ENCODE results near the gene ADAM11. TPM values are rescaled to one million over a fixed set of nuclear protein-coding genes. Genes with fewer than 3 reads are reported as not detected.
"Not testable (repeated sequence)": the region's sequence is repeated elsewhere in the genome, so short reads cannot be mapped to it uniquely, and the experiment has no call there.

Gene ADAM11
- total and polyA plus RNA-seq, 2 of the 4 experiments (the other 2 are of a cell fraction), result 0.36 to 0.53 TPM

GRCh38 chr17:44745738-44746137 is 13.1 kb upstream of the ADAM11 start:
- BruUV-seq (replicated peaks); H3K18ac ChIP-seq (ENCODE audit: low read depth, low read length); H3K9me1 ChIP-seq (ENCODE audit: insufficient read depth, low read length); H4K20me1 ChIP-seq (ENCODE audit: insufficient read depth, low read length); CTCF ChIA-PET; dilution Hi-C loops (cut with HindIII; ENCODE audit: low sequenced_read_pairs, unreplicated experiment); H4K91ac ChIP-seq (ENCODE audit: insufficient read depth, low read depth, low read length); DNase-seq; ATAC-seq (ENCODE audit: low read depth); in situ Hi-C loops (cut with MboI; ENCODE audit: low sequenced_read_pairs); H3K56ac ChIP-seq (ENCODE audit: extremely low read depth, insufficient read depth, low read length); H2BK20ac ChIP-seq (ENCODE audit: low read depth, low read length); H3K79me1 ChIP-seq (ENCODE audit: low read depth in 1 of 2, low read length in 2 of 2); H2AFZ ChIP-seq (replicated peaks; ENCODE audit: low read length, poor library complexity); H3K23ac ChIP-seq (ENCODE audit: low read depth, low read length); H3K36me3 ChIP-seq (ENCODE audit: control insufficient read depth, insufficient read depth, low read length); H2BK15ac ChIP-seq (ENCODE audit: low read depth, low read length); H2BK120ac ChIP-seq (ENCODE audit: low read depth, low read length); H4K5ac ChIP-seq (ENCODE audit: low read depth, low read length); H3K4me1 ChIP-seq (ENCODE audit: control insufficient read depth, insufficient read depth, low read length); H3K9ac ChIP-seq (ENCODE audit: low read depth, low read length); H3K4me2 ChIP-seq (ENCODE audit: low read depth, low read length); POLR2A ChIA-PET (ENCODE audit: unreplicated experiment); H2AK9ac ChIP-seq (replicated peaks; ENCODE audit: low read depth, low read length, poor library complexity); H3K4me3 ChIP-seq (ENCODE audit: insufficient read depth, low read depth, low read length); H2AK5ac ChIP-seq (ENCODE audit: low read depth, low read length); H3K27me3 ChIP-seq (ENCODE audit: control insufficient read depth, insufficient read depth, low read length); H3K9me3 ChIP-seq (ENCODE audit: control insufficient read depth, insufficient read depth, low read length); H3K14ac ChIP-seq (replicated peaks; ENCODE audit: low read depth, low read length); H3K4ac ChIP-seq (ENCODE audit: low read depth, low read length); H4K8ac ChIP-seq (ENCODE audit: low read depth in 2 of 2, low read length in 2 of 2); H2BK5ac ChIP-seq (ENCODE audit: low read depth, low read length, poor library complexity, severe bottlenecking); intact Hi-C loops (cut with micrococcal nuclease); H3K27ac ChIP-seq (ENCODE audit: insufficient read depth, low read length): not testable (repeated sequence)
- WGBS, 2 experiments (ENCODE audit: extremely low coverage in 2 of 2, insufficient read length in 1 of 2), result 100% methylated on average over 1 of the region's 5 CpGs; no CpG with 5 or more reads in 1 of the 2 experiments

All from IMR-90 (cell line).